GM23338 (cell line): ENCODE data around the gene BRF1.

Source experiments
- CREB1 ChIP-seq: fragments of 250-450 bp; sonication (Bioruptor Pico); IDR thresholded peaks from 2 replicates; pipeline ENCODE4 v1.5.0; 2020; ENCODE audit warnings: low read depth, mild to moderate bottlenecking, moderate library complexity
- CTCF ChIP-seq, 2 experiments: fragments of 200-600 bp in 1 of 2; sonication (generic) in 1 of 2; conservative IDR thresholded peaks; 2 replicates each; pipeline versions ENCODE4 v1.5.1 to v1.6.1; 2016 to 2017; ENCODE audit warnings: antibody characterized with exemption in 2 of 2, low read depth in 2 of 2, mild to moderate bottlenecking in 2 of 2, moderate library complexity in 1 of 2
- ETS1 ChIP-seq: IDR thresholded peaks from 2 replicates; pipeline ENCODE4 v1.6.1; 2016; ENCODE audit warnings: antibody characterized with exemption
- EZH2 ChIP-seq: fragments of 200-600 bp; sonication (generic); IDR thresholded peaks from one replicate; pipeline ENCODE4 v1.8.0; 2017; ENCODE audit warnings: antibody characterized with exemption, mild to moderate bottlenecking, low read depth; ENCODE audit not compliant: unreplicated experiment
- EZH2phosphoT487 ChIP-seq: fragments of 200-600 bp; sonication (generic); IDR thresholded peaks from one replicate; pipeline ENCODE4 v1.8.1; 2018; ENCODE audit warnings: antibody characterized with exemption; ENCODE audit not compliant: unreplicated experiment
- JUNB ChIP-seq: IDR thresholded peaks from one replicate; pipeline ENCODE4 v1.6.1; 2016; ENCODE audit warnings: antibody characterized with exemption; ENCODE audit not compliant: unreplicated experiment
- NANOG ChIP-seq: IDR thresholded peaks from 2 replicates; pipeline ENCODE4 v1.6.1; 2016; ENCODE audit warnings: antibody characterized with exemption, borderline replicate concordance
- POLR2AphosphoS5 ChIP-seq: IDR thresholded peaks from 2 replicates; pipeline ENCODE4 v1.6.1; 2016; ENCODE audit warnings: antibody characterized with exemption, low read depth
- REST ChIP-seq: IDR thresholded peaks from one replicate; pipeline ENCODE4 v1.6.1; 2018; ENCODE audit warnings: antibody characterized with exemption; ENCODE audit not compliant: unreplicated experiment
- STAT1 ChIP-seq: IDR thresholded peaks from one replicate; pipeline ENCODE4 v1.6.1; 2016; ENCODE audit warnings: antibody characterized with exemption; ENCODE audit not compliant: unreplicated experiment
- ZNF462 ChIP-seq: fragments of 250-450 bp; sonication (Bioruptor Pico); IDR thresholded peaks from 2 replicates; pipeline ENCODE4 v1.5.0; 2020; ENCODE audit warnings: mild to moderate bottlenecking, moderate library complexity

GRCh38 chr14:105304565-105304964 is 3.8 kb upstream of the BRF1 start:
- TF ChIP-seq REST (no peak), POLR2AphosphoS5 (no peak), EZH2 (no peak), CTCF (conservative IDR thresholded peaks at IDR 0.05; ENCODE audit: low read depth in 2 of 2) (no peak), EZH2phosphoT487 (no peak), ZNF462 (CRISPR knock-in tag) (no peak), CREB1 (CRISPR knock-in tag) (no peak), JUNB (no peak), ETS1 (no peak), STAT1 (no peak), NANOG (no peak)
